HEK293 (cell line): ENCODE results near the gene TRAPPC2.

ENCODE experiments used
- FEZF1 ChIP-seq: fragments of 450-650 bp; formaldehyde crosslinking; IDR thresholded peaks from 2 replicates; pipeline ENCODE4 v1.5.1; 2016; ENCODE audit warnings: missing biosample characterization, missing genetic modification characterization
- GLIS1 ChIP-seq: fragments of 450-650 bp; formaldehyde crosslinking; IDR thresholded peaks from 2 replicates; pipeline ENCODE4 v1.5.1; 2016; ENCODE audit warnings: missing biosample characterization, missing genetic modification characterization
- SALL2 ChIP-seq: fragments of 450-650 bp; formaldehyde crosslinking; IDR thresholded peaks from 2 replicates; pipeline ENCODE4 v1.5.0; 2017; ENCODE audit warnings: missing biosample characterization, mild to moderate bottlenecking, missing genetic modification characterization, borderline replicate concordance
- SP7 ChIP-seq: fragments of 450-650 bp; formaldehyde crosslinking; IDR thresholded peaks from 2 replicates; pipeline ENCODE4 v1.5.1; 2016; ENCODE audit warnings: missing biosample characterization, missing genetic modification characterization
- ZNF211 ChIP-seq: fragments of 450-650 bp; formaldehyde crosslinking; IDR thresholded peaks from 2 replicates; pipeline ENCODE4 v1.5.1; 2016; ENCODE audit warnings: low read depth, missing biosample characterization, missing genetic modification characterization
- ZNF239 ChIP-seq: fragments of 450-650 bp; formaldehyde crosslinking; IDR thresholded peaks from 2 replicates; pipeline ENCODE4 v1.5.1; 2016; ENCODE audit warnings: missing biosample characterization, missing genetic modification characterization
- ZNF24 ChIP-seq: fragments of 450-650 bp; formaldehyde crosslinking; IDR thresholded peaks from 2 replicates; pipeline ENCODE4 v1.5.1; 2016; ENCODE audit warnings: missing biosample characterization, missing genetic modification characterization
- ZNF335 ChIP-seq: fragments of 450-650 bp; formaldehyde crosslinking; conservative IDR thresholded peaks from 2 replicates; pipeline ENCODE4 v1.5.1; 2016; ENCODE audit warnings: missing biosample characterization, missing genetic modification characterization
- ZNF433 ChIP-seq: fragments of 450-650 bp; formaldehyde crosslinking; IDR thresholded peaks from 2 replicates; pipeline ENCODE4 v1.5.1; 2016; ENCODE audit warnings: missing biosample characterization, missing genetic modification characterization, low read depth
- ZNF629 ChIP-seq: fragments of 450-650 bp; formaldehyde crosslinking; IDR thresholded peaks from 2 replicates; pipeline ENCODE4 v1.5.1; 2017; ENCODE audit warnings: missing biosample characterization, missing genetic modification characterization
- ZNF707 ChIP-seq: fragments of 450-650 bp; formaldehyde crosslinking; IDR thresholded peaks from 2 replicates; pipeline ENCODE4 v1.5.1; 2016; ENCODE audit warnings: missing biosample characterization, missing genetic modification characterization
- ZNF792 ChIP-seq: fragments of 450-650 bp; formaldehyde crosslinking; IDR thresholded peaks from 2 replicates; pipeline ENCODE4 v1.5.1; 2016; ENCODE audit warnings: missing biosample characterization, missing genetic modification characterization
- TF ChIP-seq, protein P1 (sequence below): fragments of 450-650 bp; formaldehyde crosslinking; IDR thresholded peaks from 2 replicates; pipeline ENCODE4 v1.5.1; 2017; ENCODE audit warnings: missing biosample characterization, mild to moderate bottlenecking, missing genetic modification characterization, moderate library complexity
- TF ChIP-seq, protein P2 (sequence below): fragments of 450-650 bp; formaldehyde crosslinking; IDR thresholded peaks from 2 replicates; pipeline ENCODE4 v1.5.1; 2016; ENCODE audit warnings: missing biosample characterization, missing genetic modification characterization, low read depth
- TF ChIP-seq, protein P3 (sequence below): sonication (generic); formaldehyde crosslinking; IDR thresholded peaks from 2 replicates; pipeline ENCODE4 v1.8.1; 2022; ENCODE audit warnings: mild to moderate bottlenecking, moderate library complexity, missing genetic modification reagents
- TF ChIP-seq, protein P4 (sequence below): IDR thresholded peaks from 2 replicates; pipeline ENCODE4 v1.6.1; 2011; ENCODE audit warnings: mild to moderate bottlenecking, low read depth, low read length, borderline replicate concordance
- TF ChIP-seq, protein P5 (sequence below): fragments of 450-650 bp; formaldehyde crosslinking; IDR thresholded peaks from 2 replicates; pipeline ENCODE4 v1.5.1; 2016; ENCODE audit warnings: missing biosample characterization, missing genetic modification characterization
- TF ChIP-seq, protein P6 (sequence below): fragments of 450-650 bp; formaldehyde crosslinking; IDR thresholded peaks from 2 replicates; pipeline ENCODE4 v1.5.1; 2016; ENCODE audit warnings: missing biosample characterization, missing genetic modification characterization

TRAPPC2 gene

DNA sequence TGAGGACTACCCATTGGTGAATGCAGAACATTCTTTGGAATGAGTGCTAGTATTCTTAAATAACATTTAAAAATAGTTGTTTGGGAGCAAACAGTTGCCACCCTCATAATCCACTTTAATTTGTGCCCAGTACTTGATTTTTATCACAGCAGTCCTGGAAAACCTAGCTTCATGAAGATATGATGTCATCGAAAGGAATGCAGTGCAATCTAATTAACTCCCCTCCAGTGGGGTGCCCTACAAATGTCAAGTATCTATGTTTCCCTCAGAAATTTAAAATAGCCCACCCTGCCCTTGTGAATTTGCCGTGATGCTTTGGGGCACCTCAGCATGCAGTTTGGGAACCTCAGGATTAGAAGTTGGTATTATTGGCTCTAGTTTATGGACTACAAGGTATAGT, 40.1 kb downstream of the TRAPPC2 start (continued):
- TF ChIP-seq, protein P1, sequence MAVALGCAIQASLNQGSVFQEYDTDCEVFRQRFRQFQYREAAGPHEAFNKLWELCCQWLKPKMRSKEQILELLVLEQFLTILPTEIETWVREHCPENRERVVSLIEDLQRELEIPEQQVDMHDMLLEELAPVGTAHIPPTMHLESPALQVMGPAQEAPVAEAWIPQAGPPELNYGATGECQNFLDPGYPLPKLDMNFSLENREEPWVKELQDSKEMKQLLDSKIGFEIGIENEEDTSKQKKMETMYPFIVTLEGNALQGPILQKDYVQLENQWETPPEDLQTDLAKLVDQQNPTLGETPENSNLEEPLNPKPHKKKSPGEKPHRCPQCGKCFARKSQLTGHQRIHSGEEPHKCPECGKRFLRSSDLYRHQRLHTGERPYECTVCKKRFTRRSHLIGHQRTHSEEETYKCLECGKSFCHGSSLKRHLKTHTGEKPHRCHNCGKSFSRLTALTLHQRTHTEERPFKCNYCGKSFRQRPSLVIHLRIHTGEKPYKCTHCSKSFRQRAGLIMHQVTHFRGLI (tag by site-specific recombination), result no peak
- TF ChIP-seq ZNF792 (tag by site-specific recombination) (no peak), ZNF335 (no peak), FEZF1 (tag by site-specific recombination) (no peak), ZNF707 (tag by site-specific recombination) (no peak), ZNF629 (tag by site-specific recombination) (peak; percentile 79), SP7 (tag by site-specific recombination) (peak; percentile 52), ZNF211 (tag by site-specific recombination) (no peak), ZNF239 (tag by site-specific recombination) (no peak), SALL2 (tag by site-specific recombination) (no peak), GLIS1 (tag by site-specific recombination) (peak; percentile 74), ZNF433 (tag by site-specific recombination) (no peak), ZNF24 (tag by site-specific recombination) (no peak)
- TF ChIP-seq, protein P2, sequence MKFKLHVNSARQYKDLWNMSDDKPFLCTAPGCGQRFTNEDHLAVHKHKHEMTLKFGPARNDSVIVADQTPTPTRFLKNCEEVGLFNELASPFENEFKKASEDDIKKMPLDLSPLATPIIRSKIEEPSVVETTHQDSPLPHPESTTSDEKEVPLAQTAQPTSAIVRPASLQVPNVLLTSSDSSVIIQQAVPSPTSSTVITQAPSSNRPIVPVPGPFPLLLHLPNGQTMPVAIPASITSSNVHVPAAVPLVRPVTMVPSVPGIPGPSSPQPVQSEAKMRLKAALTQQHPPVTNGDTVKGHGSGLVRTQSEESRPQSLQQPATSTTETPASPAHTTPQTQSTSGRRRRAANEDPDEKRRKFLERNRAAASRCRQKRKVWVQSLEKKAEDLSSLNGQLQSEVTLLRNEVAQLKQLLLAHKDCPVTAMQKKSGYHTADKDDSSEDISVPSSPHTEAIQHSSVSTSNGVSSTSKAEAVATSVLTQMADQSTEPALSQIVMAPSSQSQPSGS, result peak; percentile 91
- TF ChIP-seq, protein P3, sequence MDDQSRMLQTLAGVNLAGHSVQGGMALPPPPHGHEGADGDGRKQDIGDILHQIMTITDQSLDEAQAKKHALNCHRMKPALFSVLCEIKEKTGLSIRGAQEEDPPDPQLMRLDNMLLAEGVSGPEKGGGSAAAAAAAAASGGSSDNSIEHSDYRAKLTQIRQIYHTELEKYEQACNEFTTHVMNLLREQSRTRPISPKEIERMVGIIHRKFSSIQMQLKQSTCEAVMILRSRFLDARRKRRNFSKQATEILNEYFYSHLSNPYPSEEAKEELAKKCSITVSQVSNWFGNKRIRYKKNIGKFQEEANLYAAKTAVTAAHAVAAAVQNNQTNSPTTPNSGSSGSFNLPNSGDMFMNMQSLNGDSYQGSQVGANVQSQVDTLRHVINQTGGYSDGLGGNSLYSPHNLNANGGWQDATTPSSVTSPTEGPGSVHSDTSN, result no peak
- TF ChIP-seq, protein P4, sequence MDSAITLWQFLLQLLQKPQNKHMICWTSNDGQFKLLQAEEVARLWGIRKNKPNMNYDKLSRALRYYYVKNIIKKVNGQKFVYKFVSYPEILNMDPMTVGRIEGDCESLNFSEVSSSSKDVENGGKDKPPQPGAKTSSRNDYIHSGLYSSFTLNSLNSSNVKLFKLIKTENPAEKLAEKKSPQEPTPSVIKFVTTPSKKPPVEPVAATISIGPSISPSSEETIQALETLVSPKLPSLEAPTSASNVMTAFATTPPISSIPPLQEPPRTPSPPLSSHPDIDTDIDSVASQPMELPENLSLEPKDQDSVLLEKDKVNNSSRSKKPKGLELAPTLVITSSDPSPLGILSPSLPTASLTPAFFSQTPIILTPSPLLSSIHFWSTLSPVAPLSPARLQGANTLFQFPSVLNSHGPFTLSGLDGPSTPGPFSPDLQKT, result no peak
- TF ChIP-seq, protein P5, sequence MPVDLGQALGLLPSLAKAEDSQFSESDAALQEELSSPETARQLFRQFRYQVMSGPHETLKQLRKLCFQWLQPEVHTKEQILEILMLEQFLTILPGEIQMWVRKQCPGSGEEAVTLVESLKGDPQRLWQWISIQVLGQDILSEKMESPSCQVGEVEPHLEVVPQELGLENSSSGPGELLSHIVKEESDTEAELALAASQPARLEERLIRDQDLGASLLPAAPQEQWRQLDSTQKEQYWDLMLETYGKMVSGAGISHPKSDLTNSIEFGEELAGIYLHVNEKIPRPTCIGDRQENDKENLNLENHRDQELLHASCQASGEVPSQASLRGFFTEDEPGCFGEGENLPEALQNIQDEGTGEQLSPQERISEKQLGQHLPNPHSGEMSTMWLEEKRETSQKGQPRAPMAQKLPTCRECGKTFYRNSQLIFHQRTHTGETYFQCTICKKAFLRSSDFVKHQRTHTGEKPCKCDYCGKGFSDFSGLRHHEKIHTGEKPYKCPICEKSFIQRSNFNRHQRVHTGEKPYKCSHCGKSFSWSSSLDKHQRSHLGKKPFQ (tag by site-specific recombination), result no peak
- TF ChIP-seq, protein P6, sequence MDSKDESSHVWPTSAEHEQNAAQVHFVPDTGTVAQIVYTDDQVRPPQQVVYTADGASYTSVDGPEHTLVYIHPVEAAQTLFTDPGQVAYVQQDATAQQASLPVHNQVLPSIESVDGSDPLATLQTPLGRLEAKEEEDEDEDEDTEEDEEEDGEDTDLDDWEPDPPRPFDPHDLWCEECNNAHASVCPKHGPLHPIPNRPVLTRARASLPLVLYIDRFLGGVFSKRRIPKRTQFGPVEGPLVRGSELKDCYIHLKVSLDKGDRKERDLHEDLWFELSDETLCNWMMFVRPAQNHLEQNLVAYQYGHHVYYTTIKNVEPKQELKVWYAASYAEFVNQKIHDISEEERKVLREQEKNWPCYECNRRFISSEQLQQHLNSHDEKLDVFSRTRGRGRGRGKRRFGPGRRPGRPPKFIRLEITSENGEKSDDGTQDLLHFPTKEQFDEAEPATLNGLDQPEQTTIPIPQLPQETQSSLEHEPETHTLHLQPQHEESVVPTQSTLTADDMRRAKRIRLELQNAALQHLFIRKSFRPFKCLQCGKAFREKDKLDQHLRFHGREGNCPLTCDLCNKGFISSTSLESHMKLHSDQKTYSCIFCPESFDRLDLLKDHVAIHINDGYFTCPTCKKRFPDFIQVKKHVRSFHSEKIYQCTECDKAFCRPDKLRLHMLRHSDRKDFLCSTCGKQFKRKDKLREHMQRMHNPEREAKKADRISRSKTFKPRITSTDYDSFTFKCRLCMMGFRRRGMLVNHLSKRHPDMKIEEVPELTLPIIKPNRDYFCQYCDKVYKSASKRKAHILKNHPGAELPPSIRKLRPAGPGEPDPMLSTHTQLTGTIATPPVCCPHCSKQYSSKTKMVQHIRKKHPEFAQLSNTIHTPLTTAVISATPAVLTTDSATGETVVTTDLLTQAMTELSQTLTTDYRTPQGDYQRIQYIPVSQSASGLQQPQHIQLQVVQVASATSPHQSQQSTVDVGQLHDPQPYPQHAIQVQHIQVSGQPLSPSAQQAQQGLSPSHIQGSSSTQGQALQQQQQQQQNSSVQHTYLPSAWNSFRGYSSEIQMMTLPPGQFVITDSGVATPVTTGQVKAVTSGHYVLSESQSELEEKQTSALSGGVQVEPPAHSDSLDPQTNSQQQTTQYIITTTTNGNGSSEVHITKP (tag by site-specific recombination), result peak; percentile 78
